Stimulated activated CD4-positive, alpha-beta T cell treated with anti-CD3 and anti-CD28 coated beads, Interleukin-4, amount 100 ng/mL, for 1 hour (primary cell): ENCODE results near the gene GRB7.
"Not testable (repeated sequence)": the region's sequence is repeated elsewhere in the genome, so short reads cannot be mapped to it uniquely, and the experiment has no call there.

Source experiments
- DNase-seq: peaks from one replicate; pipeline ENCODE4 v3.0.0-alpha.2; 2020

GRB7 gene

DNA sequence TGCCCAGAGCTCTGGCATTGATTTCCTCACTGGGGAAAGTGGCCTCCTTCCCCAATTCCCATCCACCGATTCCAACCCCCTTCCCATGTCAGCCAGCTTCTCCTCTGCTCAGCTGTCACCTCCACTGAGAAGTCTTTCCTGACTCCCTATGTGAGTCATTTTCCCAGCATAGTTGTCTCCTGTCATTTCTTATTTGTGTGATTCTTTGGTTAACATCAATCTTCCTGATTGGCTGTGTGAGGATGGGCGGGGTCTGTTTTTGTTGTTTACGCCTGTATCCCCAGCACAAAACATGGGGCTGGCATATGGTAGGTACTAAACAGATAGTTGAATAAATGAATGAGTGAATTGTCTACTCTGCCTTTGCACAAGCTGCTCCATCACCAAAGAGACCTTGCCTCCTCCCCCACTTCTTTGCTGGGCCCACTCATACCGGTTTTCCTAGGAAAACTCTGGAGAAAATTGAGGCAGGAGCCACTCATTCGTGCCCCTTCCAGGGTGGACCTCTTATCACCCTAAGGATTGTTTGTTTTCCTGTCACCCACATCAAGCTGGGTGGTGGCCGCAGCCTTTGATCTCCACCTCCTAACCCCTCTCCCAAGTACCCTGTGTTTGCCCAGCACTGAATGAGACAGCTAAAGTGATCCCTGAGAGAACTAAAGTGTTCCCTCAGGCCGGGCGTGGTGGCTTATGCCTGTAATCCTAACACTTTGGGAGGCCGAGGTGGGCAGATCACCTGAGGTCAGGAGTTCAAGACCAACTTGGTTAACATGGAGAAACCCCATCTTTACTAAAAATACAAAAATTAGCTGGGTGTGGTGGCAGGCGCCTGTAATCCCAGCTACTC lies 1.2 kb upstream of the GRB7 start:
- DNase-seq = no peak

DNA sequence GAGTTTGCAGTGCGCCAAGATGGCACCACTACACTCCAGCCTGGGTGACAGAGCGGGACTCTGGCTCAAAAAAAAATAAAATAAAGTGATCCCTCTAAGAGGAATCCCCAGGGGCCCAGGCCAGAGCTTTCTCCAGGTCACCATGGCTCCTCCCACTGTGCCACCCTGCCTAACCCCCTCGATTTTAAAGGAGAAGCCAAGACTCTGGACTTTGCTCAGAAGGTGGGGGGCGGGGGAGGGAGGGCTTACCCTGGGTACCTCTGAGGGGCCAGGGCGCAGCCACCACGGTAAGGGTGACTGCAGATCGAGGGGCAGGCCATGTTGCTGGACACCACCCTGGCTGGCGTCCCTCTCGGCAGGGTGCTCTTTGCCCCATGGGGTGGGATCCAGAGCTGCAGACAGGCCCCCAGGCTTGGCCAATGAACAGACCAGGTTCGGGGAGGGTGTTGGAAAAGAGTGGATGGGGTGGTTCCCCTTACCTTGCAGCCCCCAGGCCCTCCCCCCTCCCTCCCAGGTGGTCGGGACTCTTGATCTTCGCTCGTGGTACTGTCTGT lies 455 bp upstream of the GRB7 start:
- DNase-seq = no peak

DNA sequence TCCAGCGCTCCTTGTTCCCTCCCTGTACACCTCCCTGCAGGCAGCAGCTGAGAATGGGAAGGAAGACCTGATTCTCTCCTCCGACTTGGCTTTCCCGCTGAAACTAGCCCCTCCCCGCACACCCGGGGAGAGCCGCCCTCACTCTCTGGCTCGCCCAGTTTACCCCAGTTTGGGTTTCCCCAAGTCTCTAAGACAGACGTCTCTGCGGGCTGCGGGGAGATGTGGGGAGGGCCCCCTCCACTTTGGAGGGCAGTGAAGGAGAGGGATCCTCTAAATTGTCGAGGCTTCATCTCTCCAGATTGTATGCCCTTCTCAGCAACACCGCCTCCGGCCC lies 797 bp downstream of the GRB7 start:
- peak; percentile 53 for DNase-seq

DNA sequence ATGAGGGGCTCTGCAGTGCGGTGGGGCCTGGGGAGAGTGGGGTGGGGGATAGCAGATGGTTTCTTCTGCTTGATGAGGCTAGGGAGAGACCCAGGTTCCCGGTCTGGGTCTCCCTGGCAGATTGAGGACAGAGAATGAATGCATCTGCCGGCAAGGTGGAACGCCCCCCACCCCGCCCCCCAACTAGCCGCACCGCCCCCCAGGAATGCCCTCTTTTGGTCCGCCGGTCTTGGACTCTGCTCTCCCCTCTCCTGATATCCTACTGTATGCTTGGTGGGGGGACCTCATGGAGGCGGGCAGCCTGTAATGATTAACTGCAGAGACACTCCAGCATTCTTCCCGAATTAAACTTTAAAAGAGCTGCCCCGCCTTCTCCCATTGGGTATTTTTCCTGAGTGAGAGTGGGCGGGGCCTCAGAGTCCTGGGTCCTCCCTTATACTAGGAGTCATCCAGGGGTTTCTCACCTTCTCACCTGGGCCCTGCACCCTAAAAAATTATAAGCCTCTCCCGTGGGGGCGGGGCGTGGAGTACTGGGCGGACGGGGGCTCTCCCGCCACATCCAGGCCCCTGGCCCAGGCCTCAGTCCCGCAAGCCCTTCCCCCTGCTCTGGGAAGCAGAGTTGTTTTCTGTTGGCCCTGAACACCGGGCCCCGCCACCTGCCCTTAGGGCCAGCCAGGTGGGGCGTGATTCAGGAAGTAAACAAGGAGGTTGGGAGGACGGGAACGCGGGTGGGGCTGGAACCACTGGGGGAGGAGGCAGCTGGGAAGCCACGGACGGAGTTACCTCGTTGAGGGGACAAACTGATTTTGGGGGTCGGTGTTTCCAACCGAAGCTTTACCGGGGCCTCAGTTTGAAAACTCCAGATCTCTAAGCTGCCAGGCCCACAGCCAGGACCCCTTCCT lies 1.5 kb downstream of the GRB7 start:
- DNase-seq = no peak

DNA sequence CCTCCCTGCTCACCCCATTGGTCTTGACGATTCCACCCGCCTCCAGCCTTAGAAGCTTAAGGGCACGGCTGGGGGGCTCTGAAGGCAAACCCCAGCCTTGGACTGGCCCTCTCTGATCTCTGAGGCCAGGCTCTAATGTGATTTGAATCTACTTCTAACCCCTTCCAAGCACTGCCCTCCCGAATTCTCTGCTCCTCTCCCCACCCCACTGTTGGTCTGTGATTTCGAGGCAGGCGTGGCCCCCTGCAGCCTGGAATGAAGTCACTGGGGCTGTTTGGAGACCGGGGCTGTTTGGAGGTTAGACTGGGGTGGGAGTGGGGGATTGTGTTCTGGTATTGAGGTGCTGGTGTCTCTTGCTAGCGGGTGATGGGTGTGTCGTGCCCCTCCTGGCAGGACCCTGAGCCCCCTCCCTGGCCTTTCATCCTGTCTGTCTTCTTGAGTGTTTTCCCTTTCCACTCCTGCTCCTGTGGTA lies 2.2 kb downstream of the GRB7 start:
- no peak for DNase-seq

DNA sequence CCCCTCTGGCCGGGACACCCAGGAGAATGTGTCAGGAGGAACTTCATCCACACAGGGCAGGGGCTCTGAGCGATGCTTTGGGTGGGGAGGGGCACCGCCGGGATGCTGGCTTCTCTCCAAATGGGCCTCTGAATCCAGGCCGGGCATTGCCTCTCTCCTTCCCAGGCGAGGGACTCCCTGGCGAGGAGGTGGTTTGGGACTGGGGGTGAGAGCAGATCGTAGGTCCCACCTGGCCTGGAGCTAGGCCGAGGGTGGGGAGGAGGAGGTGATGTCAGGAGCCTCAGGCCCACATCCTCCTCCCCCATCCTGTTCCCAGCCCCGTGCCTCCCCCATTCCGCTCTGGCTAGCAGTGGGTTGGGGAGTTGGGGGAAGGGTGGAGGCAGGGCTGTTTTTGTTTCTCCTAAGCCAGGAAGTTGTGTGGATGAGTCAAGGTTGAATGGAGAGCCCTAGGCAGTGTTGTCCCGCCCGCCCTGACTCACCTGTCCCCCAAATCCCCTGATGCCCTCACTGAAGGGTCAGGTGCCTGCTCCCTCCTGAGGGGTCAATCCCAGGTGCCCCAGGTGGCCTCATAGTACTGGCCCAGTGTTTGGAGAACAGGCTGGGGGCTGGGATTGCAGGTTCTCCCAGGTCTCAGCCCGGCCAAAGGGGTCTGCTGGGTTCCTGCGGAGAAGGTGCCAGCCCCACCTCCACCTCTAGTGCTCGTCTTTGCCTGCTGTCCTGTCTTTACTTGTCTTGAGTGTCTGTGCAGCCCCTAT lies 2.8 kb downstream of the GRB7 start:
- DNase-seq = no peak

DNA sequence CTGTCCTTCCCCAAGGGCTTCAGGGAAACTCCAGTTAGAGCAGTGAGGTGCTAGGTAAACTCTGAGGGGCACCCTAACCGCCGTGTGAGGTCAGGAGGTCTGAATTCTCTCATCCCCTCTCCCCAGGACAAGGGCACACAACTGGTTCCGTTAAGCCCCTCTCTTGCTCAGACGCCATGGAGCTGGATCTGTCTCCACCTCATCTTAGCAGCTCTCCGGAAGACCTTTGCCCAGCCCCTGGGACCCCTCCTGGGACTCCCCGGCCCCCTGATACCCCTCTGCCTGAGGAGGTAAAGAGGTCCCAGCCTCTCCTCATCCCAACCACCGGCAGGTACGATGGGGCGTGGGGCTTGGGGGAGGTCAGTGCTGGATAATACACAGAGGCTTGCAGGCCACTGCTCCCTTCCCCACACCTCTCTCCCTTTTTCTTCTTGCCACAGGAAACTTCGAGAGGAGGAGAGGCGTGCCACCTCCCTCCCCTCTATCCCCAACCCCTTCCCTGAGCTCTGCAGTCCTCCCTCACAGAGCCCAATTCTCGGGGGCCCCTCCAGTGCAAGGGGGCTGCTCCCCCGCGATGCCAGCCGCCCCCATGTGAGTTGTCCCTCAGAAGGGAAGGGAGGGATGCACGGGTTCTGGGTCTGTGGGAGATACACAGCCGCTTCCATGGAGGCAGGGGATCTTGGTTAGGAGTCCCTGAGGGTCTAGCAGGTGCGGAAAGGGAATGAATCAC lies 4.6 kb downstream of the GRB7 start:
- no peak for DNase-seq

DNA sequence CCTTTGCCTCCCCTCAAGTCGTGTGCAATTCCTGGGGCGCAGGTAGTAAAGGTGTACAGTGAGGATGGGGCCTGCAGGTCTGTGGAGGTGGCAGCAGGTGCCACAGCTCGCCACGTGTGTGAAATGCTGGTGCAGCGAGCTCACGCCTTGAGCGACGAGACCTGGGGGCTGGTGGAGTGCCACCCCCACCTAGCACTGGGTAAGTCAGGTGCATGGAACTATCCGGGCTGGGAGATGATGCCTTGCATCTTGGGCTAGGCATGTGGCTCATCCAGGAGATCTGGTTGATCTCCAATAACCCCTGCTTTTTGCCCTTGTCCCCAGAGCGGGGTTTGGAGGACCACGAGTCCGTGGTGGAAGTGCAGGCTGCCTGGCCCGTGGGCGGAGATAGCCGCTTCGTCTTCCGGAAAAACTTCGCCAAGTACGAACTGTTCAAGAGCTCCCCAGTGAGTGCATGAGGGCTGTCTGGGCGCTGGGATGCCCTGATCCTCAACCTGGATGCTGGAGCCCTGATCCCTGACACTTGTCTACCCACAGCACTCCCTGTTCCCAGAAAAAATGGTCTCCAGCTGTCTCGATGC lies 5.2 kb downstream of the GRB7 start:
- no peak for DNase-seq

DNA sequence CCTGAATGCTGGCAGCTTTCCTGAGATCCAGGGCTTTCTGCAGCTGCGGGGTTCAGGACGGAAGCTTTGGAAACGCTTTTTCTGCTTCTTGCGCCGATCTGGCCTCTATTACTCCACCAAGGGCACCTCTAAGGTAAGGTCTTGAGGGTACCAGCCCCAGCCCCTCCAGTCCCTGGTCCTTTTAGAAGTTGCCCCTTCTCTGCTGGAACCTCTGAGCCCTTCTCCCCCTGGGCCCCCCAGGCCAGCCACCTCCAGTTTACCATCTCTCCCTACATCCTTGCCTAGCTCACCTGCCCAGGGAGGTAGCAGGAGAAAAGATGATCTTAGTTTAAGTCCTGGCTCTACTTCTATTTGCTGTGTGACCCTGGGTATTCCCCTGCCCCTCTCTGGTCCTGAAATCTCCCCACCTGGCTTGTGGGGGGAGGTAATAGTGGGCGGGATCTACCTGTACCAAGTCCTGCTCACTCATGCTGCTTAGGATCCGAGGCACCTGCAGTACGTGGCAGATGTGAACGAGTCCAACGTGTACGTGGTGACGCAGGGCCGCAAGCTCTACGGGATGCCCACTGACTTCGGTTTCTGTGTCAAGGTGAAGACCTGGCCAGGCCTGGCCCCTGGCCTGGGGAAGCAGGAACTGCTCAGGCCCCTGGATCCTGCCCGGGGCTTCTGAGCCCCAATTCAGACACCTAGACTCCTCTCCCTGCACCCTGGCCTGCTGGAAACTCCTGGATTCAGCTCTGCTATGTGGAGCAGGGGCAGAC lies 6.5 kb downstream of the GRB7 start:
- DNase-seq = no peak

DNA sequence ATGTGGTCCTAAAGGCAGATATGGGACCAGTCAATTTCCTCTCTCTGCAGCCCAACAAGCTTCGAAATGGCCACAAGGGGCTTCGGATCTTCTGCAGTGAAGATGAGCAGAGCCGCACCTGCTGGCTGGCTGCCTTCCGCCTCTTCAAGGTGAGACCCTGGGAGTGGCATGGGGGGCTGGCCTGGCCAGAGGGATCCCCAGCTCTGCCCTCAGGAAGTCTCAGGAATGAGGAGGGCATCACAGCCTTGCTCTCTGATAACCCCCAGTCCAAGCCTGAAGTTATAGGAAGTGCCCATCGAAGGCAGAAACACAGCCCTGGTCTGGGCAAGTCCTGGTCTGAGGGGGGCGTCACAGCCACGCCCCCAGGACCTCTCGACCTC lies 7.1 kb downstream of the GRB7 start:
- DNase-seq = no peak

DNA sequence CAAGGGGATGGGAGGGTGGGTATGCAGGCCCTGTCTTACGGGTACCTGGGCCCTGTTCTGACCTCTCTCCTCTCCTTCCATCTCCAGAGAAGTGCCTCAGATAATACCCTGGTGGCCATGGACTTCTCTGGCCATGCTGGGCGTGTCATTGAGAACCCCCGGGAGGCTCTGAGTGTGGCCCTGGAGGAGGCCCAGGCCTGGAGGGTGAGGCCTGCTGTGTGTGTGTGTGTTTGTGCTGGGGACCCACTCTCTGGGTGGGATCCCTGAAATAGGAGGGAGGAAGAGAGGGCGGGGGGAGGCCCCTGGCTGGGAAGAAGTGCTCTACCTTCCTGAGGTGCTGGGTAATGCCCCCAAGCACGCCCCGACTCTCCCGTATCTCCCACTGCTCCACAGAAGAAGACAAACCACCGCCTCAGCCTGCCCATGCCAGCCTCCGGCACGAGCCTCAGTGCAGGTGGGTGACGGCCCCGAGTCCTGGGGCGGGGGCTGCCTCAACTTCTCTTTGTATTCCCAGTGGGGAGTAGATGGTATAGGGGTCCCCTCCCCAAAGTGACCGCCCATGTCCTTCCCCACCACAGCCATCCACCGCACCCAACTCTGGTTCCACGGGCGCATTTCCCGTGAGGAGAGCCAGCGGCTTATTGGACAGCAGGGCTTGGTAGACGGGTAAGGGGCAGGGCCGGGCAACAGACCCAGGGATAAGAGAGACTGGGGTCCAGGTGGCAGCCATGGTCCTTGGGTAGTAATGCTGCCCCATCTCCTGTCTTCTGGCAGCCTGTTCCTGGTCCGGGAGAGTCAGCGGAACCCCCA lies 7.8 kb downstream of the GRB7 start:
- DNase-seq = no peak

DNA sequence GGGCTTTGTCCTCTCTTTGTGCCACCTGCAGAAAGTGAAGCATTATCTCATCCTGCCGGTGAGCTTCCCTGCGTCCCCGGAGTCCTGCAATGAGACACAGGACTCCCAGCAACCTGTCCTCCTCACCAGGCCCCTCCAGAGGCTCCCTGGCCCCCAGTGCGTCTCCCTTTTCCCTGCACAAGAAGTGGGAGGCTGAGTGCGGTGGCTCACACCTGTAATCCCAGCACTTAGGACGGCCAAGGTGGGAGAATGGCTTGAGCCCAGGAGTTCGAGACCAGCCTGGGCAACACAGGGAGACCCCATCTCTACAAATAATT lies 8.4 kb downstream of the GRB7 start:
- no peak for DNase-seq

DNA sequence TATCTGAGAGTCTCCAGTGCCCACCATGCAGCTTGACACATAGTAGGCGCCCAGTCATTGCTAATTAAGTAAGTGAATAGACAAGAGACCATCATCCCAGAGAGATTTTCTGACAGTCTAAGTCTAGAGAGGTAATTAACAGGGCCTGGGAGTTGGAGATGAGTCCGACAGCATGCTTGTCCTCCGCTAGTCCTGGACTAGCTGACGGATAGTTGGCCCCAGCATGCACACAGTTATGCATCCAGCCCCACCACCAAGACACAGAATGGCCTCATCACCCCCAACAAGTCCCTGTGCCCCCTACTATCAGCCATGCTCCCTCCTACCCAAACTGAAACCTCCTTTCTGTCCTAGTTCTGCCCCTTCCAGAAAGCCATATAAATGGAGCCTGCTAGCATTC lies 10.0 kb downstream of the GRB7 start:
- DNase-seq = no peak

DNA sequence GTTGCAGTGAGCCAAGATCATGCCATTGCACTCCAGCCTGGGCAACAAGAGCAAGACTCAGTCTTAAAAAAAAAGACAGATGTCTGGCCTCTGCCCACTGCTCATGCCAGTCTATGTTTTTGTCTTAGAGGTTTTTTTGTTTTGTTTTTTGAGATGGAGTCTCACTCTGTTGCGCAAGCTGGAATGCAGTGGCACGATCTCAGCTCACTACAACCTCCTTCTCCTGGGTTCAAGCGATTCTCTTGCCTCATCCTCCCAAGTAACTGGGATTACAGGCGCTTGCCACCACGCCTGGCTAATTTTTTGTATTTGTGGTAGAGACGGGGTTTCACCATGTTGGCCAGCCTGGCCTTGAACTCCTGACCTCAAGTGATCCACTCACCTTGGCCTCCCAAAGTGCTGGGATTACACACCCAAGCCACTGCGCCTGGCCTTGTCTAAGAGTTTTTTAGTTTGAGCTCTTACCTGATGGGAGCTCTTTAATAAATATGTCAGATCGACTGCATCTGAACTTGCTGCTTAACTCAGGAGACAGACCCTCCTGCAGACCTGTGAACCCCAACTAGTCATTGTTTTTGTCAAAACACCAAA lies 10.8 kb downstream of the GRB7 start:
- not testable (repeated sequence) for DNase-seq

DNA sequence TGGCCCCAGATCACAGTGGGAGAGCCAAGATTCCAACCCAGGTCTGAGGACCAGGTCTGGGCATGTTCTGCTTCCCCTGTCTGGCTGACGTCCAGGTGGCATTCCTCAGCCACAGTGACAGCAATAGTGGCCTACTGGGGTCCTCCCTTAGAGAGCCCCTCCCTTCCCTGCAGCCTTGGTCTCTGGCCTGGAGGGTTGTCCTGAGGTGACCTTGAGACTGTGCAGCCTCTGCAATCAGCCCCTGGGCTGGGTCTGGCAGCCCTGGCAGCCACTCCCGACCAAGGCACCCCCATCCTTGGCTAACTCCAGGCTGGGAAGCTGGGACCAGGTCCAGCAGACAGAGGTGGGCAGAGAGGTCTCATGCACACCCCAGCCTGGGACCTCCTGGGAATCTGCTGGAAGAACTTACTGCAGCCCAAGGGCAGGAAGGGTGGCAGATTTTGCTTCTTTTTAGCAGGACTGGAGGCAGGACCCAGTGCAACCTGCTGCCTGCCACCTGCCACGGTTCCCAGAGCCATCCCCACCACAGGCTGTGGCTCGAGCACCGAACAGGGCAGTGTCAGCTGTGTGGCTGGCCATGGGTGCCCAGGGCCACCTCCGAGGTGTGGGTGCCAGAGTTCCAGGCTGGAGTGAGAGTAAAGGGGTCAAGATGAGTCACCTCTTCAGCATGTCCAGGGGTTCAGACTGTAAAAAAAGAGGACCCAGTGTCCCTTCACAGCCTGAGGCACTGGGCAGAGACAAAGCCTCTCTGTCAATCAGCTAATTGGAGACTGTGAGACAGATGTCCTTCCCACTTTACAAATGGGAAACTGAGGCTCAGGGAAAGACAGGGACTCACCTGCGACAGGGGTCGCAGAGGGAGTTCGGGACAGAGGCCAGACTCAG lies 12.6 kb downstream of the GRB7 start:
- no peak for DNase-seq

DNA sequence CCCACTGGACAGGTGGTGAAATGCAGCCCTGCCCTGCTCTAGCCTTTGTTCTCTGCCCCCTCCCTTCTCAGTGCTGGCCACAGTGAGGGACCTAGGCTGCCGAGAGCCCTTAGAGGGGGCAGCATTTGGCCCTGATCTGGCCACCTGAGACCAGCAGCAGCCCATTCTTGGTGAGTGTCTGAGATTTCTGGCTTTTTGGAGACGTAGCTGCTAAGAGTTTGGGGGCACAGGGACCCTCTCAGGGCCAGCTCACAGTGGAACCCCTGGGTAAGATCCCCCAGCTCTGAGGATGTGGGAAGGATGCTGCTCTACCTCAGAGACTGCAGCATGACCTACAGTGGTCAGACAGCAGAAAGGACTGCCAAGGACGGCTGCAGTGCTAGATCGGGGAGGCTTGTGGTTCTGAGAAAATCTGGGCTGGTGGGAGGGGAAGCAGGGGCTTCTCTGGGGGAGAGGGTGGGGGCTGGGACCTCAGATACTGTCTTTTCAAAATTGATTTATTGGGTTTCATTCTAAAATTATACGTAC lies 13.3 kb downstream of the GRB7 start:
- DNase-seq = no peak

DNA sequence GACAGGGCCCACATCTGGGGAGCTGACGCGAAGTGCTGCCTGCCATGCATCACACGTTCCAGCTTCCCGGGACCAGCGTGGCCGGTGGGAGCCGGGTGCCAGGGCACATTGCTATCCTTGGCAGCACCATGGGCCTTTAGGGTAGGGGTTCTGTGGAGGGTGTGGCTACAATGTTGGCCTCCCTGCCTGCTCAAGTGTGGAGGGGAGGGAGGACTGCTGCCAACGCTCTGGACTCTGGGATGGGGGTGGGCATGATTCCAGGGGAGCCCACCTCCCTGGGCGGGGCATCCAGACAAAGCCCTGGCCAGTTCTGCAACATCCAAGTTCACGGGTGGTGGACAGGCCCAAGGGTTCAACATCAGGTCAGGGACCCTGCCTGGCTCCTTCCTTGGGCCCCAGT lies 13.9 kb downstream of the GRB7 start:
- DNase-seq = no peak

DNA sequence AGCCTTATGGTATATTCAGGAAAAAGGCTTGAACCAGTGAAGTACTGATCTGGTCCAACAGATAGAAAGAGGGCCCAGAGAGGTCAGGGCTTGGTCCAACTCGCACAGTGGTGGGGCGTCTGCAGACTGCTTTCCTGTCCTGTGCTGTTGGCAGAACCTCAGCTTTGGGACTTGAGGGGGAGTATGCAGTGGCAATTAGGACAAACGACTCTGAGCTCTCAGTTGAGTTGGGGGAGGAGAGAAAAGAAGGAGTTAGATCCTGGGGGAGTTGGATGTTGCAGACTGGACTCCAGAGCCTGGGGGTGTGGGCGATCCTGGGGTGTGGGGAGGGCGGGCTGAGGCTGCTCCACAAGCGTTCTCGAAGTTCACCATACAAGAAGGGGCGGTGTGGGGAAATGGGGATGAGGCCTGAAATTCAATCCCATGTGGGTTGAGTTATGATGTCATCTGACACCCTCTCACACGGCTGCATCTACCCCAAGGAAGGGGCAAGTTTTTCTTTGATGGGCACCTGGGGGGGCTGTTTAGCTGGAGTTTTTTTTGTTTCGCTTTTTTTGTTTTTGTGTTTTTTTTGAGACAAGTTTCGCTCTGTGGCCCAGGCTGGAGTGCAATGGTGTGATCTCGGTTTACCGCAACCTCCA lies 14.6 kb downstream of the GRB7 start:
- DNase-seq = no peak
